Thyroid gland (tissue), 4 donors: ENCODE measurements around the gene DIMT1.

Experiments used
- POLR2A ChIP-seq, 2 donors: fragments of 450-650 bp; IDR thresholded peaks; one replicate each; pipeline ENCODE4 v1.6.1; 2017; ENCODE audit warnings: antibody characterized with exemption in 2 of 2, mild to moderate bottlenecking in 2 of 2, moderate library complexity in 1 of 2
- TF ChIP-seq, protein P1 (sequence below), 6 experiments: fragments of 200-600 bp in 3 of 6; fragments of 450-650 bp in 3 of 6; sonication (generic) in 3 of 6; IDR thresholded peaks; one replicate each; pipeline ENCODE4 v1.5.1; 2016 to 2019; ENCODE audit warnings: antibody characterized with exemption in 6 of 6, mild to moderate bottlenecking in 2 of 6, inconsistent platforms in 1 of 6, moderate library complexity in 1 of 6

DNA sequence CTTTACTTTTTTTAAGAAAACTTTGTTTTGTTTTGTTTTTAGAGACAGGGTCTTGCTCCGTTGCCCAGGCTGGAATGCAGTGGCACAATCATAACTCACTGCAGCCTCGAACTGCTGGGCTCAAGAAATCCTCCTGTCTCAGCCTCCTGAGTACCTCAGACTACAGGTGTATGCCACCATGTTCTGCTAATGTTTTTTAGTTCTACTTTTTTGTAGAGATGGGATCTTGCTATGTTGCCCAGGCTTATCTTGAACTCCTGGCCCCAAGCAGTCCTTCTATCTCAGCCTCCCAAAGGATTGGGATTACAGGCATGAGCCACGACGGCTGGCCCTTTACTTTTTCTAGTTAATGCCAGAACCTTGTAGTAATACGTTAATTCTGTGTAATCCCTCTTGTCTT is 44.8 kb upstream of the DIMT1 start:
- TF ChIP-seq, protein P1, sequence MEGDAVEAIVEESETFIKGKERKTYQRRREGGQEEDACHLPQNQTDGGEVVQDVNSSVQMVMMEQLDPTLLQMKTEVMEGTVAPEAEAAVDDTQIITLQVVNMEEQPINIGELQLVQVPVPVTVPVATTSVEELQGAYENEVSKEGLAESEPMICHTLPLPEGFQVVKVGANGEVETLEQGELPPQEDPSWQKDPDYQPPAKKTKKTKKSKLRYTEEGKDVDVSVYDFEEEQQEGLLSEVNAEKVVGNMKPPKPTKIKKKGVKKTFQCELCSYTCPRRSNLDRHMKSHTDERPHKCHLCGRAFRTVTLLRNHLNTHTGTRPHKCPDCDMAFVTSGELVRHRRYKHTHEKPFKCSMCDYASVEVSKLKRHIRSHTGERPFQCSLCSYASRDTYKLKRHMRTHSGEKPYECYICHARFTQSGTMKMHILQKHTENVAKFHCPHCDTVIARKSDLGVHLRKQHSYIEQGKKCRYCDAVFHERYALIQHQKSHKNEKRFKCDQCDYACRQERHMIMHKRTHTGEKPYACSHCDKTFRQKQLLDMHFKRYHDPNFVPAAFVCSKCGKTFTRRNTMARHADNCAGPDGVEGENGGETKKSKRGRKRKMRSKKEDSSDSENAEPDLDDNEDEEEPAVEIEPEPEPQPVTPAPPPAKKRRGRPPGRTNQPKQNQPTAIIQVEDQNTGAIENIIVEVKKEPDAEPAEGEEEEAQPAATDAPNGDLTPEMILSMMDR (IDR thresholded peaks at IDR 0.05), result no peak
- no peak for TF ChIP-seq POLR2A (IDR thresholded peaks at IDR 0.05)
